GM18505 (cell line): Measurements from ENCODE around the gene AUTS2.
"Not testable (repeated sequence)": the region's sequence is repeated elsewhere in the genome, so short reads cannot be mapped to it uniquely, and the experiment has no call there.

Experiments used
- ATAC-seq: cut with Tn5 transposase; IDR thresholded peaks from one replicate; pipeline ENCODE4 v1.9.1; 2021; ENCODE audit not compliant: unreplicated experiment
- POLR2A ChIP-seq: IDR thresholded peaks from 4 replicates; pipeline ENCODE4 v1.6.1; 2011; ENCODE audit warnings: borderline replicate concordance; ENCODE audit not compliant: insufficient read depth, insufficient read length; ENCODE audit errors: extremely low read depth

Gene AUTS2

DNA sequence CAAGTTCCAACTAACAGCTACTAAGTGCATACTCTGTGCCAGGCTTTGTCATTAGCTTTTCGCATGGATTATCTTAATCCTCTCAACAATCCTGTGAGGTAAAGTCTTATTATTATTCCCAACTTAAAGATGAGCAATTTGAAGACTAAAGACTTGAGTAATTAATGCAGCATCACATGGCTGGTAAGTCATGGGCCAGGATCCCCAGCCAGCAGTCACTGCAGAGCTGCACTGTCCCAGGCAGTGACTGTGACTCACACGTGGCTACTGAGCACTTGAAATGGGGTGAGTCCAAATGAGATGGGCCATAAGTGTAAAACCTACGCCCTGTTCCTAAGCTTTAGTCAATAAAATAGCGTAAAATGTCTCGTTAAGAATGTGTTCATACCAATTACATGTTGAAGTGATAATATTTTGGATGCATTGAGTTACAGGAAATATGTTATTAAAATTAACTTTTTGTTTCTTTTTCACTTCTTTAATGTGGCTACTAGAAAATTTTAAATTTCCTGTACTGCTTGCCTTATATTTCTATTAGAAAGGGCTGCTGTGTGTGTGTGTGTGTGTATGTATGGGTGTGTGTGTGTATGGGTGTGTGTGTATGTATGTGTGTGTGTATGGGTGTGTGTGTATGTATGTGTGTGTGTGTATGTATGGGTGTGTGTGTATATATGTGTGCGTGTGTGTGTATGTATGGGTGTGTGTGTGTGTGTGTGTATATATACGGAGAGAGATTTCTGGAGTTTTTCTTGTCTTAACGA, 756.3 kb downstream of the AUTS2 start:
- ATAC-seq, result no peak
- no peak for TF ChIP-seq POLR2A

DNA sequence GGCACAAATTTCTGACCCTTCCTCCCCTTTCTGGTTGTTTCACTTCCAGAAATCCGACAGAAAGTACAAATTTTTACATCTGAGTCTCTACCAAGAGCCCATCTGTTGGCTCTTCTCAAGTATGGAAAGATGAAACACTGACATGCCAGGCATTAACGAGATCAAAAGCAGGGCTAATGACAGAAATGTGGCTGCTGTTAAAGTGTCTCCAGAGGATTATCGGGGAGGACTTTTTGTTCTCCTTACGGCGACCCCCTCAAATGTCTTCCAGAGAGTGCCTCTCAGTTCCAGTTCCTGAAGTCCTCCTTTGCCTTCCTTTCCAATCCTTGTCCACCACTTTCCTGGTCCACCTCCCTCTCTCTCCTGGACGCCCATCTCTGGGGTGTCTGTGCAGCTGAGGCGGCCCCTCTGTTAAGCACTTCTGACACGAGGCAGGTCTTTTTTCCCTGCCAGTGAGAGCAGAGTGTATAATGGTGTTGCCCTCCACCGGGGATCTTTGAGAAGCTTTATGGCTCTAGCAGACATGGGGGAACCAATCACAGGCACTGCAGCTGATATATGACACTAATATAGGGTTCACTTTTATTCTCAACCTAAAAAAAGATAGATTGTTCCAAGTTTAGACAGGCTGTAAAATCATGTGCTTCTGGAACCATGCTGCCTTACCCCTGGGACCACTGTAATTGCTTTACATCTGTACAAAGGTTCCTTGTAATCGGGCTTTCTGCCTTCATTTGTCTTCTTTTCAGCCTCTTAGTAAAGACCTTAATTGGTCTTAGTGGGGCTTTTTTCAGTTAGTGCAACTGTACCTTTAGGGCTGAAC, 757.1 kb downstream of the AUTS2 start:
- ATAC-seq, result no peak
- no peak for TF ChIP-seq POLR2A

DNA sequence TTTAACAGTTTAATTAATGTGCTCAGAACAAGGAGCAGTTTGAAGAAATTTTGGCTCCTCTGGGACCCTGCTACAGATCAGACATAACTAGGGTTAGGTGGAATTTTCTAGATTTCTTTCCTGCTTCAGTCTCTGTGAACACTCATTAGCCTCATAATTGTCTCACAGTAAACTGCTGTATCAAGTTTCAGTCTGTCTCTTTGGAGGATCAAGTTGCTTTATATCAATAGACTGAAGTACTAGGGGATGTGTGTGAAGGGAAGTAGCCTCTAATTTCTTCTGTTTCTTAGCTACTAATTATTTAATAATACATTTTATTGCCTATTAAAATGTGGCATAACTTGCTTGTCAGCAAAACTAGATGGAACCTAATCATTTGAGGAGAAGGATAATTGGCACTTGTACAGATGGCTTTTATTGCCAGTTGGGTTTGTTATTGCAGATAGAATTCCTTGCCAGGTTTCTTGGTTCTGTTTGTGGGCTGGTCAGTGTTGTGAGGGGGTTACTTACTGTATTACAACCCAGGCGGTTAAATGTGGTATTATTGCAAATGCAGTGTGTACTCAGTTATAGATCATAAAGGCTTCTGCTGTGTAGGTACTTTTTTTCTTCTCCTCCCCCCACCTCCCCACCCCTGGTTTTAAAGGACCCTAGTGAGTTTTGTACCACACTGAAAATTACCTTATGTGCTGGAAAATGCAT, 758.0 kb downstream of the AUTS2 start:
- no peak for TF ChIP-seq POLR2A
- no peak for ATAC-seq

DNA sequence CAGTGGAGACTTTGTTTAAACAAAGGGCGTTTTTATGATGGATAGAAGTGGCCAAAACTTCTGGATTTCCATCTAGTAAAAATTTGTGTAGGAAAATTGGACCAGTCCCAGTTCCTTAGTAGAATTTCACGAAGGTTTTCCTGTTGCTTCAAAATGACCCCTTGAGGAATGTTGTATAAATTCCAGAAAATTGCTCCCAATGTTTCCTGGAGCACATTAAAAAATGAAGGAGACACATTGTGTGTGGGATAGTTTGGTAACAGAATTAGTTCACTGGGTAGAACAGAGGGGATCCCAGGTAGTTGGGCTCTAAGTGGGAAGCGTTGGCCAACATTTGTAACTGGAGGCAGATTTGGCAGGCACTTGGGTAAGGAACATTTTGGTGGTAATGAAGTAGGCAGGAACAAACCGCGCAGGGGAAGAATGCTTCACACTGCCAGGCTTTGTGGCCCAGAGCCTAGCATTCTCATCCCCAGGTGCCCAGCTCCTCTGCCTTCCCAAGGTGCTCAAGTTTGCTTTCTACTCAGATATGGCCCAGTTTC, 758.6 kb downstream of the AUTS2 start:
- TF ChIP-seq POLR2A, result no peak
- ATAC-seq, result no peak

DNA sequence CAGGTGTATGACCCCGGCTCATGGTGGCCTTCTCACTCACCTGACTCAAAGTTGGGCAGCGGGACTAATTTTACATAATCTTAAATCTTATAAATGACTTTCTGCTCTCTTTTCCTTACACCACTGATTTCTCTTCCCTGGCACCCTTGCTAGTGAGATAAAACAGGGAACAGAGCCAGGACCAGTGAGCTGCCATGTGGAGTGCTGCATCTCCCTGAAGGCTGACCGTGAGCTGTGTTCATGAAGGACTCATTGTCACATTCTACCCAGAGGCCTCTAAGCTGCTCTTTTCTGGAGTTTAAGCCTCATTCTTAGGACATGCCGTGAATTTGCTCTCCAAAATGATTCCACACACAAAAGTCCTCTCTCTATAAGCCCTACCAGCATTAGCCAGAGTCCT, 762.3 kb downstream of the AUTS2 start:
- ATAC-seq, result no peak
- no peak for TF ChIP-seq POLR2A

DNA sequence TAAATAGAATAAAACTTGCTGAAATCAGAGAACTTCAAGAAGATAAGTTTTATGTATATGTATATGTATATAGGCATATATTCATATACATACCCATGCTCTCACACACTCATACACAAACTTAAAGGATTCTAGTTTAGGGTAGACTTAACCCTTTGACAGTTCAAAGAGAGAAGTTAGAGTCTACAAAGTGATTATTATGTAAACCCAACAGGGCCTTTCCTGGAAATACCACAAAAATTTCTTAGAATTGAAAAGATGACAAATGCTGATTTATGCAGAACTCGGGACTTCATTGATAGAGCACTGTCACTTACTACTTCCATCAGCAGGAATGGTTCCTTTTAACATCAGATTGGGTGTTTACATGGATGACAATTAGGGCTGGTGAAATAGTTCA, 763.5 kb downstream of the AUTS2 start:
- no peak for TF ChIP-seq POLR2A
- no peak for ATAC-seq

DNA sequence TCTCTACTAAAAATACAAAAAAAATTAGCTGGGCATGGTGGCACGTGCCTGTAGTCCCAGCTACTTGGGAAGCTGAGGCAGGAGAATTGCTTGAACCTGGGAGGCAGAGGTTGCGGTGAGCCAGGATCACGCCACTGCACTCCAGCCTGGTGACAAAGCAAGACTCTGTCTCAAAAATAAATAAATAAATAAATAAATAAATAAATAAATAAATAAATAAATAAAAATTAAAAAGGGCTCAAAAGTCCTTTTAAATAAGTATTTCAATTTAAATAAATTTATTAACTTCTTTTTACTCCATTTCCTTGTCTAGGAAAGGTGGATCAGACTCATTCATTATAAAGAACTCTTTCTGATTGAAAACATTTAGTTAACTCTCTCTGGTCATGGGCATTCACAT, 766.1 kb downstream of the AUTS2 start:
- ATAC-seq, result not testable (repeated sequence)

DNA sequence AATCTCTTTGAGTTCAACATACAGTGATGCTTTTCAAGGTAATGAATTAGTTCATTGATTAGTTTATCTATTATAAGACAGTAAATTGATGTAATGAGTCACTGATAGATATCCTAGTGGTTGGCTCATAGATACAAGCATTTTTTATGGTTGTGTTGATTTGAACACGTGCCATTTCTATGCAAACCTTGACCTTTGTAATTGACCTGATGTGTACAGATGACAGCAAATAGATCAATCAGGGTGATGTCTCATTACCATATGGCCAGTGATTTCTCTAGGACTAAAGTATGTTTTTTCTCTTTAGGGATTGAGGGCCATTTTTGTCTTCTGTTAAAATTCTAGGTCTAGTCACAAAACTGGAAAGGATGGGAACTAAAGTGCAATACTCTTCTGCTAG, 773.4 kb downstream of the AUTS2 start:
- ATAC-seq, result no peak
- no peak for TF ChIP-seq POLR2A

DNA sequence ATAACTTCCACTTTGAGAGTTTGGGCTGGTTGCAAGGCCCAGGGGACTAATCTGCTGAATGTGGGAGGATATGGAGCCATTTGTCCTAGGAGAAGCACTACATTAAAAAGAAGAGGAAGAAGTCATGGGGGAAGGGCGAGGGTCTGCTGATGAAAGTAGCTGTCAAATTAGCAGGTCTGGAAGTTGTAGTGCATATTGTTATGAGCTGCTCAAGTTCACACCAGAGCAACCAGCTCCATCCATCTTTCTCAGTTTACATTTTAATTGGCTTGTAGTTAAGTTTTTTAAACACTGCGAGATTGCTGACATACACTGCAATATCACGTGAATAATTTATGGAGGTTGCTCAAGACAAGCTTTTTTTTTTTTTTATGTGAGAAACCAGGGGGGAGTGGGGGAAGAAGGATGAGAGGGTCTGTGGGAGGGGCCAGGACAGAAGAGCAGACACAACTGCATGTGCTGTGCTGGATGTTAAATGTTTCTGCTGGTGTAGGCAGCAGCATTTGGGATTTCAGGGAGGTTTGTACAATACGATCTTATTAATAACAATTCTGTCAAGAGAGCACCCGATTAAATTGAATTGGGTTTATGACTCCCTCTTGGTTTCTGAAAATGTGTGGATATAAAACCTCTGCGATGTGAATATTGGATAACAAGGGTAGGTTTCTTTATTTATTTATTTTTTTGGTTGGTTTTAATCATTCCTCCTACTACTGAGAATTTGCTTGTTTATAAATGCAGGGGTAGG, 774.7 kb downstream of the AUTS2 start:
- ATAC-seq, result no peak
- TF ChIP-seq POLR2A, result no peak

DNA sequence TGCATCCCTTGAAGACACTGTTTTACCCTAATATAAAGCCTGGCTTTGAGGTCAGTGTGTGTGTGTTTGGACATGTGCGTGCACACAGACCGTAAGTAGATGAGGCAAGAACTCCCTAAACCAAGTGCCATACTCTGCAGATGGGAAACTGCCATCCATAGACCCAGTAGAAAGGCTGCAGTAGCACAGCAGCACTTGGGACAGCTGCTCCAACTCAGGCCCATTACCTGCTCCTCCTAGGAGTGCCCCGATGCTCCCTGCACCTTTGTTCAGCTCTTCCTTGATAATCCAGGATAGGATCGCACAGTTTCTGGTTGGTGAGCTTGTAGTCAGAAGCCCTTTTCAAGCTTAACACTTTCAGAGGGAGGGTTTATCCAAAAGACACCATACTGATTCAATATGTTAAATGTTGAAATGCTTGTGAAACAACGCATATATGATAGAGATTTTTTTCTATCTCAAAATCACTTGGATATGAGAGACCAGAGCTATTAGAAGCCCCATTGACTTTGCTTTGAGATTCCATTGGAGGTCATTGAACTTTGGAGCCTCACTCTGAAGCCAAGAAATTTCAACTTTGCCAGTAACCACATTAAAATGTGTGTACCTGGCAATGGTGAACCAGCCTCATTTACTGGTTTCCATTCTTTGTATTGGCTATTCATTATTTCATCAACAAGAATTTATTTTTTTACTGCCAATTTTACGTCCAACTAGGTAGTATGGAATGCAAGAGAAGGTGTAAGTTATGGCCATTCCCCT, 776.7 kb downstream of the AUTS2 start:
- no peak for ATAC-seq
- no peak for TF ChIP-seq POLR2A

DNA sequence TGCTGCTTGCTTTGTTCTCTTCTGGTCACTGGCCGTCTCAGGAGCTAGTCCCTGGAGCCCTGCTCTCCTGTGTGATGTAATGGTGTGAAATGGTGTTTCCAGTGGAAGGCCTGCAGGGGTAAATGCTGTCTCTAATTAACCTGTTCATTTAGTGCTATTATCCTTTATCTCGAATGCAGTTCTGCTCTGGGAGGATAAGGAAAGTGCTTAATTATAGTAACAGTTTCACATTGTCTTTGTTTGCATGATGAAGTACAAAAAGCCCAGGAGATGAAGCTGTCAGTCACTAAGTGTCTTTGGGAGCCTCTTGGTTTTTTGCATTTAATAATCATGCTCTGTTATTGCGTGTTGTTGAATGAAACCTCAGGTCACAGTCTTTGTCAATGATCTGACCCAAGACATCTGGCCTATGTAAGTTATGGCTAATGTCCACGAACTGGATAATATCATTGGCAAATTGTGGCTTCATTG, 778.3 kb downstream of the AUTS2 start:
- no peak for ATAC-seq
- no peak for TF ChIP-seq POLR2A

DNA sequence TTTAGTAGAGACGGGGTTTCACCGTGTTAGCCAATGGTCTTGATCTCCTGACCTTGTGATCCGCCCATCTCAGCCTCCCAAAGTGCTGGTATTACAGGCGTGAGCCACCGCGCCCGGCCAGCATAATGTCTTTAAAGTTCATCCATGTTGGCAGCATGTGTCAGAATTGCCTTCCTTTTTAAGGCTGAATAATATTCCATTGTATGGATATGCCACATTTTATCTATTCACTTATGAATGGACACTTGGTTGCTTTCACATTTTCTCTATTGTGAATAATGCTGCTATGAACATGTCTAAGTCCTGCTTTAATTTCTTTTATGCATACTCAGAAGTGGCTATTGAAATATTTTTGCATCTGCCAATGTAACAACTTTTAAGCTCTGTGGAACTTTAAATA, 779.7 kb downstream of the AUTS2 start:
- no peak for ATAC-seq
- TF ChIP-seq POLR2A, result no peak
